DOHH2 (cell line): Measurements from ENCODE around the gene ZFYVE27.

Source experiments
- H3F3A ChIP-seq: fragments of 200-600 bp; sonication (generic), shearing (Covaris generic); 2 replicates; pipeline ENCODE4 v1.6.0; 2016; ENCODE audit warnings: antibody characterized with exemption, mild to moderate bottlenecking; ENCODE audit not compliant: control insufficient read depth, insufficient read depth
- H3K27ac ChIP-seq: fragments of 200-600 bp; sonication (generic); 2 replicates; pipeline ENCODE4 v1.5.1; 2014; ENCODE audit warnings: low read depth, mild to moderate bottlenecking, low read length, moderate library complexity
- H3K27me3 ChIP-seq: fragments of 200-600 bp; sonication (generic); 2 replicates; pipeline ENCODE4 v1.6.1; 2014; ENCODE audit warnings: mild to moderate bottlenecking, low read length, mixed read lengths; ENCODE audit not compliant: control insufficient read depth
- H3K36me3 ChIP-seq: fragments of 200-600 bp; sonication (generic); 2 replicates; pipeline ENCODE4 v1.6.1; 2014; ENCODE audit warnings: mild to moderate bottlenecking, low read length, moderate library complexity, mixed read lengths; ENCODE audit not compliant: control insufficient read depth
- H3K4me1 ChIP-seq: fragments of 200-600 bp; sonication (generic); 2 replicates; pipeline ENCODE4 v1.6.1; 2014; ENCODE audit warnings: mild to moderate bottlenecking, low read length, mixed read lengths; ENCODE audit not compliant: control insufficient read depth
- H3K4me2 ChIP-seq: fragments of 200-600 bp; sonication (generic); 2 replicates; pipeline ENCODE4 v1.6.0; 2014; ENCODE audit warnings: mild to moderate bottlenecking, low read length, moderate library complexity
- H3K4me3 ChIP-seq: fragments of 200-600 bp; sonication (generic); 2 replicates; pipeline ENCODE4 v1.5.1; 2014; ENCODE audit warnings: mild to moderate bottlenecking, low read length, mixed read lengths
- H3K79me2 ChIP-seq: fragments of 200-600 bp; sonication (generic); 2 replicates; pipeline ENCODE4 v1.6.1; 2014; ENCODE audit warnings: mild to moderate bottlenecking, low read length, mixed read lengths; ENCODE audit not compliant: control insufficient read depth
- H3K9me2 ChIP-seq: fragments of 200-600 bp; sonication (generic); replicated peaks from 2 replicates; pipeline ENCODE4 v1.6.1; 2014; ENCODE audit warnings: mild to moderate bottlenecking, low read length, mixed read lengths; ENCODE audit not compliant: control insufficient read depth
- H3K9me3 ChIP-seq: fragments of 200-600 bp; sonication (generic); 2 replicates; pipeline ENCODE4 v1.6.1; 2014; ENCODE audit warnings: antibody characterized with exemption, low read length, mixed read lengths; ENCODE audit not compliant: control insufficient read depth, insufficient read depth
- H4K20me1 ChIP-seq: fragments of 200-600 bp; sonication (generic); 2 replicates; pipeline ENCODE4 v1.6.0; 2014; ENCODE audit warnings: low read depth, mild to moderate bottlenecking, antibody characterized with exemption, low read length, moderate library complexity; ENCODE audit not compliant: control insufficient read depth, insufficient read depth
- CTCF ChIP-seq: fragments of 200-600 bp; sonication (generic); IDR thresholded peaks from one replicate; pipeline ENCODE4 v1.5.1; 2014; ENCODE audit warnings: antibody characterized with exemption, mild to moderate bottlenecking, low read depth, low read length; ENCODE audit not compliant: poor library complexity, severe bottlenecking
- EZH2phosphoT487 ChIP-seq: fragments of 200-600 bp; sonication (generic); IDR thresholded peaks from 2 replicates; pipeline ENCODE4 v1.6.1; 2017; ENCODE audit warnings: borderline replicate concordance, mild to moderate bottlenecking, antibody characterized with exemption, low read length, moderate library complexity, mixed read lengths

The ZFYVE27 gene

GRCh38 chr10:97719602-97720001, 17.3 kb upstream of the ZFYVE27 start:
- Histone ChIP-seq H3K27me3 (peaks cover 11% of the 10 kb centered on the region), H3K9me2 (no peaks in the 10 kb centered on the region), H3K9me3 (no peaks in the 10 kb centered on the region), H4K20me1 (no peaks in the 10 kb centered on the region; the same call in 1 of the 2 replicates), H3K4me1 (peaks cover 7% of the 10 kb centered on the region), H3K4me2 (no peak overlapping the region), H3K27ac (no peak overlapping the region), H3F3A (no peaks in the 10 kb centered on the region), H3K4me3 (no peak overlapping the region), H3K79me2 (no peaks in the 10 kb centered on the region; the same call in 1 of the 2 replicates), H3K36me3 (no peaks in the 10 kb centered on the region)
- TF ChIP-seq CTCF (no peak), EZH2phosphoT487 (no peak)

GRCh38 chr10:97721871-97722780, 14.8 kb upstream of the ZFYVE27 start:
- Histone ChIP-seq H3K27ac (no peak overlapping the region), H4K20me1 (no peaks in the 10 kb centered on the region), H3K9me2 (no peaks in the 10 kb centered on the region), H3F3A (no peaks in the 10 kb centered on the region), H3K4me3 (no peak overlapping the region), H3K36me3 (no peaks in the 10 kb centered on the region), H3K9me3 (no peaks in the 10 kb centered on the region), H3K79me2 (no peaks in the 10 kb centered on the region), H3K4me2 (no peak overlapping the region), H3K27me3 (no peaks in the 10 kb centered on the region; the same call in 1 of the 2 replicates), H3K4me1 (no peaks in the 10 kb centered on the region)
- no peak for TF ChIP-seq EZH2phosphoT487
- no peak for TF ChIP-seq CTCF

GRCh38 chr10:97723001-97723400, 13.9 kb upstream of the ZFYVE27 start:
- Histone ChIP-seq H3K4me2 (no peak overlapping the region), H3K9me3 (no peaks in the 10 kb centered on the region), H3K36me3 (no peaks in the 10 kb centered on the region), H3K4me3 (no peak overlapping the region), H3K79me2 (no peaks in the 10 kb centered on the region), H3F3A (no peaks in the 10 kb centered on the region), H3K27ac (no peak overlapping the region), H3K9me2 (no peaks in the 10 kb centered on the region), H4K20me1 (no peaks in the 10 kb centered on the region), H3K27me3 (no peaks in the 10 kb centered on the region; the same call in 1 of the 2 replicates), H3K4me1 (no peaks in the 10 kb centered on the region)
- TF ChIP-seq EZH2phosphoT487: no peak
- TF ChIP-seq CTCF: no peak
